SH-SY5Y (cell line): ENCODE measurements around the gene ERVMER34-1.

Experiments used
- GATA2 ChIP-seq: IDR thresholded peaks from 2 replicates; pipeline ENCODE4 v1.6.1; 2011; ENCODE audit warnings: mild to moderate bottlenecking, low read depth, low read length
- GATA3 ChIP-seq: IDR thresholded peaks from 2 replicates; pipeline ENCODE4 v1.6.1; 2011; ENCODE audit warnings: low read depth, mild to moderate bottlenecking, low read length, moderate library complexity

Gene ERVMER34-1

DNA sequence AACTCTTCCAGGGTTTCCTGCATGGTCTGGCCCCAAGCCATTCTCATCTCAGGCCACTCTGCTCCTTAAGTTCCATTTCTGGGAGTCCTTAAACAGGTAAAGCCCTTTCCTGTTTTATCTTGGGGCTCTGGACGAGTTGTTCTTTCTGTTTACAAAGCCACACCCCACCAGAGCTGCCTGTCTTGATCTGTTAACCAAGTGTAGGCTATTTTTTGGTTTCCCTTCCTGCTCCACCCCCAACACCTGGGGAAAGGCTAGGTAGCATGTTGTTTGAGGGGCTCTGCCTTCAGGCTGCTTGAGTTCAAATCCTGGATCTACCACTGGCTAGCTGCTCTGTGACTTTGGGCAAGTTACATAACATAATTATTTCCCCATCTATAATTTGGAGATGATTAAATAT lies 40.0 kb downstream of the ERVMER34-1 start:
- TF ChIP-seq GATA3 (no peak), GATA2 (no peak)

GRCh38 chr4:52709155-52709554 lies 42.1 kb downstream of the ERVMER34-1 start:
- no peak for TF ChIP-seq GATA3
- TF ChIP-seq GATA2: no peak

DNA sequence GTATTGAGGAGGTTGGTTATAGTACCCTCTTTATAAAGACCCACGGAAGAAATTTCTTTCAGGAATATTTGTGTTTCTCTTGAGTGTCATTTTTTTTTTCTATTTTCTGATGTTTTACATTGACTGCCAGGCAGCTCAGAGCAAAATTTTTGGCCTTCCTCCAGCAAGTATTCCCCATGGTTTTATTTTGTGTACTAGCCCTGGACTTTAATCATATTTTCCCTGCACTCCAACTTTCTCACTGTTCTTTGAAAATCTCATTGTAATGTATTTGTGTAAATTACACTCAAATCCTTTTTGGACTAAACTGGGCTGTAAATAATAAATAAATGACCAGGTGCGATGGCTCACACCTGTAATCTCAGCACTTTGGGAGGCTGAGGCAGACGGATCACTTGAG lies 46.6 kb downstream of the ERVMER34-1 start:
- no peak for TF ChIP-seq GATA3
- TF ChIP-seq GATA2: no peak

DNA sequence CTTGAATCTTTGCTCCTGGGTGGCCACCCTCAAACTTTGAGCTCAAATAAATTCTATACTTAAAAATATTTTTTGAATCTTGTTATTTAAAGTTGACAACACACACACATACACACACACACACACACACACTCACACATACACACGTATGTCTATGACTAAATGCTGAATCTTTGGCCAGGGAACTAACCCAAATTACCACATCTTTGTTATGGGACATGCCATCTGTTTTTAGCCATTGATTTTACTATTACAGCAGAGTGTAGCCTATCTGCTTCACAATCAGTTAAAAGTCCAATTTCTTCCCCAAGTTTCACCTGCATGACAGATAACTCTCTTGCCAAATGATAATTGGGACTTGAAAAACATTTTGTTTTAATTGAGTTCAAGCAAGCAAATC lies 47.1 kb downstream of the ERVMER34-1 start:
- TF ChIP-seq GATA2 (no peak; the same call in 1 of the 2 replicates), GATA3 (no peak)

GRCh38 chr4:52701207-52701606 lies 50.0 kb downstream of the ERVMER34-1 start:
- TF ChIP-seq GATA2 (no peak), GATA3 (no peak)

- TF ChIP-seq GATA2: no peak
- no peak for TF ChIP-seq GATA3
Measured at GRCh38 chr4:52694936-52695335, 56.3 kb downstream of the ERVMER34-1 start.

DNA sequence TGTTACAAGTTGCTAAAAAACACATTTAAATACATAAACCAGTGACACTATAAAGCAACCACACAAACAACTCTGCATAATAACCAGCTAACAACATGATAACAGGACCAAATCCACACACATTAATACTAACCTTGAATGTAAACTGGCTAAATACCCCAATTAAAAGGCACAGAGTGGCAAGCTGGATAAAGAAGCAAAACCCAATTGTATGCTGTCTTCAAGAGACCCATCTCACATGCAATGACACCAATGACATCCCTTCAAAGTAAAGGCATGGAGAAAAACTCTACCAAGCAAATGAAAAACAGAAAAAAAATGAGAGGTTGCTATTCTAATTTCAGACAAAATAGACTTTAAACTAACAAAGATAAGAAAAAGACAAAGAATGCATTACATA lies 57.7 kb downstream of the ERVMER34-1 start:
- TF ChIP-seq GATA2 (no peak), GATA3 (no peak)
